Measurements from ENCODE around the gene ARAP2. TPM values are rescaled to one million over a fixed set of nuclear protein-coding genes. Genes with fewer than 3 reads are reported as not detected.

The ARAP2 gene
- total and polyA plus RNA-seq, 2 of the 13 experiments (the other 11 are each of a cell fraction or from before 2014, with no cell fraction given), result 0.37 to 1.4 TPM

DNA sequence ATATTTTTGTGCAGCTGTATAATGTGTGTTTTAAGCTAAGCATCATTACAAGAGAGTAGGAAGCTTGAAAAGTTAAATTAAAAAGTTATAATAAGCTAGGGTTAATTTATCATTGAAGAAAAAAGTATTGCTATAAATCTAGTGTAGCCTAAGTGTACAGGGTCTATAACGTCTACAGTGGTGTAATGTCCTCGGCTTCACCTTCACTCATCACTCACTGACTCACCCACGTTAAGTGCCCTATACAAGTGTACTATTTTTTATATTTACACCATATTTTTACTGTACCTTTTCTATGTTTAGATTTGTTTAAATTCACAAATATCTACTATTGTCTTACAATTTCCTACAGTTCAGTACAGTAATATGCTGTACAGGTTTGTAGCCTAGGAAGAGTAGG lies 23.5 kb downstream of the ARAP2 start (continued):
- TF ChIP-seq ZNF280D (CRISPR knock-in tag; IDR thresholded peaks at IDR 0.05) (no peak), ZNF589 (CRISPR knock-in tag; conservative IDR thresholded peaks at IDR 0.05) (no peak), ZFP41 (CRISPR knock-in tag; IDR thresholded peaks at IDR 0.05; ENCODE audit: borderline replicate concordance) (no peak)
- TF ChIP-seq, protein P1, sequence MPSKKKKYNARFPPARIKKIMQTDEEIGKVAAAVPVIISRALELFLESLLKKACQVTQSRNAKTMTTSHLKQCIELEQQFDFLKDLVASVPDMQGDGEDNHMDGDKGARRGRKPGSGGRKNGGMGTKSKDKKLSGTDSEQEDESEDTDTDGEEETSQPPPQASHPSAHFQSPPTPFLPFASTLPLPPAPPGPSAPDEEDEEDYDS (CRISPR knock-in tag; IDR thresholded peaks at IDR 0.05), result no peak

DNA sequence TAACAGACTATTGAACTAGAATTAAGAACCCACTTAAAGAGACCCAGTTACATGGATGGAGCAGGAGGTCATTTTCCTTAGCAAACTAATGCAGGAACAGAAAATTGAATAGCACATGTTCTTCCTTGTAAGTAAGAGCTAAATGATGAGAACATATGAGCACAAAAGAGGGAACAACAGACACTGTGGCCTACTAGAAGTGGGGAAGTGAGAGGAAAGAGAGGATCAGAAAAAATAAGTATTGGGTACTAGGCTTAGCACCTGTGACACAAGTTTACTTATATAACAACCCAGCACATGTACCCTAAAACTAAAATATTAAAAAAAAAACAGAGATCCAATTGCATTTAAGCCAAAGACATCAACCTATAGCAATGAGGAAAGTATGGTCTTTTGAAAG lies 26.2 kb downstream of the ARAP2 start:
- TF ChIP-seq, protein P2, sequence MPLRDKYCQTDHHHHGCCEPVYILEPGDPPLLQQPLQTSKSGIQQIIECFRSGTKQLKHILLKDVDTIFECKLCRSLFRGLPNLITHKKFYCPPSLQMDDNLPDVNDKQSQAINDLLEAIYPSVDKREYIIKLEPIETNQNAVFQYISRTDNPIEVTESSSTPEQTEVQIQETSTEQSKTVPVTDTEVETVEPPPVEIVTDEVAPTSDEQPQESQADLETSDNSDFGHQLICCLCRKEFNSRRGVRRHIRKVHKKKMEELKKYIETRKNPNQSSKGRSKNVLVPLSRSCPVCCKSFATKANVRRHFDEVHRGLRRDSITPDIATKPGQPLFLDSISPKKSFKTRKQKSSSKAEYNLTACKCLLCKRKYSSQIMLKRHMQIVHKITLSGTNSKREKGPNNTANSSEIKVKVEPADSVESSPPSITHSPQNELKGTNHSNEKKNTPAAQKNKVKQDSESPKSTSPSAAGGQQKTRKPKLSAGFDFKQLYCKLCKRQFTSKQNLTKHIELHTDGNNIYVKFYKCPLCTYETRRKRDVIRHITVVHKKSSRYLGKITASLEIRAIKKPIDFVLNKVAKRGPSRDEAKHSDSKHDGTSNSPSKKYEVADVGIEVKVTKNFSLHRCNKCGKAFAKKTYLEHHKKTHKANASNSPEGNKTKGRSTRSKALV (CRISPR knock-in tag; IDR thresholded peaks at IDR 0.05), result no peak
- TF ChIP-seq MYNN (CRISPR knock-in tag; IDR thresholded peaks at IDR 0.05; ENCODE audit: low read depth) (no peak), KDM5A (IDR thresholded peaks at IDR 0.05; ENCODE audit: borderline replicate concordance, low read length) (no peak), CC2D1A (CRISPR knock-in tag; IDR thresholded peaks at IDR 0.05) (no peak), ZKSCAN1 (IDR thresholded peaks at IDR 0.05; ENCODE audit: low read length) (no peak), ZBTB3 (CRISPR knock-in tag; IDR thresholded peaks at IDR 0.05; ENCODE audit: borderline replicate concordance, low read depth) (no peak), CREM (IDR thresholded peaks at IDR 0.05) (no peak), CREM (CRISPR knock-in tag; IDR thresholded peaks at IDR 0.05) (no peak)
- TF ChIP-seq, protein P3, sequence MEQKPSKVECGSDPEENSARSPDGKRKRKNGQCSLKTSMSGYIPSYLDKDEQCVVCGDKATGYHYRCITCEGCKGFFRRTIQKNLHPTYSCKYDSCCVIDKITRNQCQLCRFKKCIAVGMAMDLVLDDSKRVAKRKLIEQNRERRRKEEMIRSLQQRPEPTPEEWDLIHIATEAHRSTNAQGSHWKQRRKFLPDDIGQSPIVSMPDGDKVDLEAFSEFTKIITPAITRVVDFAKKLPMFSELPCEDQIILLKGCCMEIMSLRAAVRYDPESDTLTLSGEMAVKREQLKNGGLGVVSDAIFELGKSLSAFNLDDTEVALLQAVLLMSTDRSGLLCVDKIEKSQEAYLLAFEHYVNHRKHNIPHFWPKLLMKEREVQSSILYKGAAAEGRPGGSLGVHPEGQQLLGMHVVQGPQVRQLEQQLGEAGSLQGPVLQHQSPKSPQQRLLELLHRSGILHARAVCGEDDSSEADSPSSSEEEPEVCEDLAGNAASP (CRISPR knock-in tag; IDR thresholded peaks at IDR 0.05; ENCODE audit: borderline replicate concordance), result no peak
- no TSS peak for BruUV-seq (replicated peaks)
- H3K9ac ChIP-seq (ENCODE audit: insufficient read depth, low read depth, low read length), result no peak overlapping the region
- no peak overlapping the region for H3K27ac ChIP-seq (ENCODE audit: extremely low read length, insufficient read depth, low read length)
- H3K4me3 ChIP-seq (replicated peaks in 1 of 3; ENCODE audit: insufficient read depth in 1 of 3, low read depth in 2 of 3, low read length in 3 of 3), result no peak overlapping the region
- intact Hi-C loops (cut with micrococcal nuclease; ENCODE audit: unreplicated experiment) (no loop called here), in situ Hi-C loops (cut with HindIII; ENCODE audit: extremely low pct_ligation_motif_present, low pct_unique_long_range_greater_than_20kb) (no loop called here)
- CTCF ChIA-PET (ENCODE audit: low intra/inter-chr PET ratio, low total read pairs), result no interaction called here
- no peak overlapping the region for H3K4me2 ChIP-seq (ENCODE audit: low read depth, low read length)
- no peaks in the 10 kb centered on the region for H3K27me3 ChIP-seq (ENCODE audit: control insufficient read depth in 1 of 2, insufficient read depth in 2 of 2, low read length in 2 of 2)
- H3K36me3 ChIP-seq (replicated peaks in 1 of 2; ENCODE audit: control insufficient read depth in 1 of 2, insufficient read depth in 2 of 2, low read length in 2 of 2), result no peaks in the 10 kb centered on the region
- no peak for DNase-seq (ENCODE audit: low spot score)
- ATAC-seq, result no peak
- no peaks in the 10 kb centered on the region for H4K20me1 ChIP-seq (ENCODE audit: insufficient read depth, low read length)
- FAIRE-seq, result no peak
- POLR2A ChIA-PET, result no interaction called here
- H3K9me3 ChIP-seq (ENCODE audit: low read length), result no peaks in the 10 kb centered on the region
- H3K4me1 ChIP-seq (ENCODE audit: insufficient read depth, low read length), result no peaks in the 10 kb centered on the region
- H2AFZ ChIP-seq (ENCODE audit: low read length), result no peak overlapping the region
- H3K79me2 ChIP-seq (ENCODE audit: insufficient read depth, low read length), result no peaks in the 10 kb centered on the region
